B cell (primary cell): ENCODE data around the gene BIVM.

ENCODE experiments used
- EZH2 ChIP-seq: IDR thresholded peaks from 2 replicates; pipeline ENCODE4 v1.6.1; 2012; ENCODE audit warnings: borderline replicate concordance, low read depth, mild to moderate bottlenecking, moderate library complexity, low read length; ENCODE audit not compliant: insufficient read depth, poor library complexity, severe bottlenecking
- TF ChIP-seq, protein P1 (sequence below): fragments of 200-600 bp; IDR thresholded peaks from one replicate; pipeline ENCODE4 v1.8.0; 2022; ENCODE audit warnings: antibody characterized with exemption, mild to moderate bottlenecking

- no peak for TF ChIP-seq EZH2
- TF ChIP-seq, protein P1, sequence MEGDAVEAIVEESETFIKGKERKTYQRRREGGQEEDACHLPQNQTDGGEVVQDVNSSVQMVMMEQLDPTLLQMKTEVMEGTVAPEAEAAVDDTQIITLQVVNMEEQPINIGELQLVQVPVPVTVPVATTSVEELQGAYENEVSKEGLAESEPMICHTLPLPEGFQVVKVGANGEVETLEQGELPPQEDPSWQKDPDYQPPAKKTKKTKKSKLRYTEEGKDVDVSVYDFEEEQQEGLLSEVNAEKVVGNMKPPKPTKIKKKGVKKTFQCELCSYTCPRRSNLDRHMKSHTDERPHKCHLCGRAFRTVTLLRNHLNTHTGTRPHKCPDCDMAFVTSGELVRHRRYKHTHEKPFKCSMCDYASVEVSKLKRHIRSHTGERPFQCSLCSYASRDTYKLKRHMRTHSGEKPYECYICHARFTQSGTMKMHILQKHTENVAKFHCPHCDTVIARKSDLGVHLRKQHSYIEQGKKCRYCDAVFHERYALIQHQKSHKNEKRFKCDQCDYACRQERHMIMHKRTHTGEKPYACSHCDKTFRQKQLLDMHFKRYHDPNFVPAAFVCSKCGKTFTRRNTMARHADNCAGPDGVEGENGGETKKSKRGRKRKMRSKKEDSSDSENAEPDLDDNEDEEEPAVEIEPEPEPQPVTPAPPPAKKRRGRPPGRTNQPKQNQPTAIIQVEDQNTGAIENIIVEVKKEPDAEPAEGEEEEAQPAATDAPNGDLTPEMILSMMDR, result no peak
Observed at GRCh38 chr13:102838273-102838672, 39.4 kb downstream of the BIVM start.
